Embryonic facial prominence (tissue), 1 donor: ENCODE results near the gene GIMAP5.
"Not testable (repeated sequence)": the region's sequence is repeated elsewhere in the genome, so short reads cannot be mapped to it uniquely, and the experiment has no call there.

Experiments used
- DNase-seq: peaks from one replicate; pipeline ENCODE4 v3.0.0-alpha.2; 2016; ENCODE audit errors: extremely low spot score

Gene GIMAP5

DNA sequence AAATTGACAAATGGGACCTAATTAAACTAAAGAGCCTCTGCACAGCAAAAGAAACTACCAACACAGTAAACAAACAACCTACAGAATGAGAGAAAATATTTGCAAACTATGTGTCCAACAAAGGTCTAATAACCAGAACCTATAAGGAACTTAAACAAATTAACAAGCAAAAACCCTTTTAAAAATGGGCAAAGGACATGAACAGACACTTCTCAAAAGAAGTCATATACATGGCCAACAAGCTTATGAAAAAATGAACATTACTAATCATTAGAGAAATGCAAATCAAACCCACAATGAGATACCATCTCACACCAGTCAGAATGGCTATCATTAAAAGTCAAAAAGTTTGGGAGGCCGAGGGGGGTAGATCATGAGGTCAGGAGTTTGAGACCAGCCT lies 36.9 kb downstream of the GIMAP5 start:
- DNase-seq = not testable (repeated sequence)

DNA sequence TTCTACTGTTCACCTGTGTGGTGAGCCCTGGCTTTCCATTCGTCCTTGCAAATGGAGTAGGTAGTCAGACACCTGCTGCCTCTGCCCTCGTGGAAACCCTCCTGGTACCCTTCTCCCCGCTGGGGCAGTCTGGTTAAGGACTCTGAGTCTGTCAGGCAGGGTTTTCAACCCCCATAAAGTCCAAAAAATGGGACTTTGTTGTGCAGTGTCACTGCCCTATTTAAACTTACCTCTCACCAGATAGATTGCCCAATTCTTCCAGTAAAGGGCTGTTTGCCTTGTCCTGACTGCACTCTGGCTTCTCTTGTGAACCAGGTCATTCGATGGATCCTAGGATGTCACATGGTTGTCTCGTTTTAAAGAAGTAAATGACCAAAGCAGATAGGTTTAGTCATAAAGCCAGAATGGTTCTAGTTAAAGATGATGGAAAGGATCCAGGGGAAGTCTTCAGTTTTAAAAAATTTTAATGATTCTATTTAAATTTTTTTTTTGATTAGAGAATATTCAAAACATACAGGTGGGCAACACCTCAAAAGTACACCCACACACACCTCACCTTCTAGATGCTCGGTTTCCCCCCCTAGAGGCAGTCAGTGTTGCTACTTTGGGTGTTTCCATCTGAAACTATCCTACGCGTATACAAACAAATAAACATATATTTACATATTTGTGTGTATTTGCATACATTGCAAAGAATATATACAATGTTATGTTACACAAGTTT lies 41.0 kb downstream of the GIMAP5 start:
- DNase-seq = no peak

GRCh38 chr7:150778738-150779301 lies 41.6 kb downstream of the GIMAP5 start:
- peak; percentile 68 for DNase-seq

DNA sequence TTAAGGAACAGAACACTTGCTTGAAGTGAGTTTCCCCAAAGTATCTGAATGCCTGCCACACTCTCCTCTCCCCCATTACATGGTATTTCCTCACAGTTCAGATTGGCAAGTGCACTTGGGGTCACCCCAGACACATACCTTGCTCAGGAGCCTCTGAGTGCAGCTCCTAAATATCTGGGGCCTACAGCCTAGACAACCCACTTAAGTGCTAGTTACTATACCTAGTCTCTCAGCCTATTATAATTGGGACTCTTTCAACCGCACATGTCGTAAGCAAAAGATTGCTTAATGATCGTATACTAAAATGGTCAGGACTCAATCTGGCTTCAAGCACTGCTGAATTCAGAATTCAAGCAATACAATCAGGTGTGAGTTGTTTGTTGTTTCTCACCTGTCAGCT lies 43.1 kb downstream of the GIMAP5 start:
- DNase-seq = no peak

- DNase-seq = no peak
Measured at GRCh38 chr7:150781103-150781502, 43.9 kb downstream of the GIMAP5 start.

DNA sequence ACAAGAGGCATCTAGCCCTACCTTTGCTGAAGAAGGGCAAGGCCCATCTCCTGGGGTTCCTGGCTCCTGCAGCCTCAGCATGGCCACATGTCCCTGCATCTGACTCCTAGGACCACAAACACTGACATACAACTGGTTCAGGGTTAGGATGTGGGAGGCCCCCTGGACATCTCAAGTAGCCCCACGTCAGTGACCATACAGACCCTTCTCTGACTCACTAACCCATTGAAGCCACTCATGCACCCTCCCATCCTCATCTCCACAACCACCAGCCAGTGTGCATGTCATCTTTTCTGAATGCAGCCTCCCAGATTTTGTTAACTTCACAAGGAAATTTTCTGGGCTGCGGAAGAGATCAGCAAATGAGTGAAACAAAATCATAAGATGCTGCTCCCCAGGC lies 44.7 kb downstream of the GIMAP5 start:
- no peak for DNase-seq

GRCh38 chr7:150784120-150784736 lies 47.0 kb downstream of the GIMAP5 start:
- DNase-seq = no peak

DNA sequence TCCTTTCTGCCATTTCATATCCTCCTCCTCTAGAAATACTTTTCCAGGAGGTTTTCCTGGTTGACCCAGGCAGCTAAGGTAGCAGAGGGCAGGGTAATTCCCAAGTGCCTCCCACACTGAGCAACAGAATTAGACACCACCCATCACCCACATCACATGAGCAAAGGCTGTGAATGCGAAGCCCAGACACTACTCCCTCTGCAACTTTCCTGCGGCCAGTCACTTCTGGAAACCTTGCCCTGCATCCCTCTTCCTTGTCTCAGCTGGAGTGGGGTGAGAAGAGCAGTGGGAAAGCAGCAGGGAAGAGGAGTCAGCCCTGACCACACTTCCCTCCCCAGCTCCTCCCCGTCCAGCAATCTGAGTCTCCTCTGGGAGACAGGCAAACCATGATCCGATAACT lies 47.7 kb downstream of the GIMAP5 start:
- no peak for DNase-seq

- DNase-seq = peak; percentile 33
Measured at GRCh38 chr7:150787321-150788281, 50.4 kb downstream of the GIMAP5 start.

- DNase-seq = no peak
Measured at GRCh38 chr7:150788474-150789269, 51.5 kb downstream of the GIMAP5 start.

- no peak for DNase-seq
Measured at GRCh38 chr7:150790416-150791075, 53.3 kb downstream of the GIMAP5 start.

DNA sequence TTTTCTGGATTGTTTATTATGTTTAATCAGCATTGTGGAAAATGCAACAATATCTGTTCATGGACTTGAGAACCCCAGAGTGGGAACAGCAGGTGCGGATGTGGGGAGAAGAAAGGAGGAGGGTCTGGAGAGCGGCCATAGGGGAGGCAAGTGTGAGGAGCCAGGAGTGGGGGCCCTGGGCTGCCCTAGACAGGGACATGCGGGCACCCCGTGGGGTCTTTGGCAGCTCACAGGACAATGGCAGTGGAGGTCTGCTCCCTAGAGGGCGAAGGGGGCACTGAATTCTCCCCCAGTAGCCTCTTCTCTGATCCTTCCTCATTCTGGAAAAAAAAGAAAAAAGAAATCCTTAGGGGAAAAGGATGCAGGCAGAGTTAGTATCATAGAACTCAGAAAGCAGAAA lies 54.1 kb downstream of the GIMAP5 start:
- DNase-seq = no peak

DNA sequence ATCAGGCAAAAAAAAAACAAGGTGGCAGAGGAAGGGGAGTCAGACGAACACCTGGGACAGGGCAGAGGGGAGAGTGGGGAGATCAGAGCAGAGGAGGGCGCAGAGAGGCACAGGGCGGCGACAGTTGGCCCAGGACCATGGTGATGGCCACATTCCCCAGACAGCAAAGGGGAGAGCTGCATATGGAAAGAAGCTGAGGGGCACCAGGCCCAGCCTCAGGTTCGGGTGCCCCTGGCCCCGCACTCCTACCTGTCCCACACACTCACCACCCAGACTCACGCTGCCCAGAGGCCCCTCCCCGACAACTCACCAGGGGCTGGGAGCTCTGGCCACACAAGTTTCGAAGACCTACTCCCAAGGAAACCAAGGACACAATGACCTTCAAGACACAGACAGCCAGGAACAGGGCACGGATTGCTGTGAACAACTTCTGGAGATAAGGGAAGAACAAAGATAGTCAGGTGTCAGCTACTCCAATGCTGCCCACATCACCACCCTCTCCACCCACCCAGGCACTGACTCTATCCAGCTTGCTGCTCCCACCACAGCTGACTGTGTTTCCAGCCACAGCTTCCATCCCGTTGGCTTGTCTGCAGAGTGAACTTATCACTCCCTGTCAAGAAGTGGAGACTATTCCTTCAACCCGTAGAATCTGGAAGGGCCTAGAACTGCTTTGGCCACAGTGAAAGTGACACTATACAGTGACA lies 54.7 kb downstream of the GIMAP5 start:
- no peak for DNase-seq
